Astrocyte of the spinal cord (primary cell): ENCODE results near the gene ASB2.

ENCODE experiments used
- DNase-seq: peaks from one replicate; pipeline ENCODE4 v3.0.0; 2011; ENCODE audit warnings: low read depth, low spot score
- H3K4me3 ChIP-seq: 2 replicates; pipeline ENCODE4 v1.5.1; 2011; ENCODE audit warnings: low read depth, mild to moderate bottlenecking, low read length, moderate library complexity
- CTCF ChIP-seq: IDR thresholded peaks from 2 replicates; pipeline ENCODE4 v1.5.1; 2012; ENCODE audit warnings: low read depth, mild to moderate bottlenecking, low read length, inconsistent platforms
- in situ Hi-C: cut with HindIII; loops from 2 replicates; pipeline ENCODE4 v1.10.0; 2017; ENCODE audit warnings: low sequenced_read_pairs

Gene ASB2

GRCh38 chr14:93888995-93889394 is 87.4 kb downstream of the ASB2 start:
- no peak for DNase-seq
- no peak for TF ChIP-seq CTCF
- in situ Hi-C loops, result no loop called here
- no peak overlapping the region for H3K4me3 ChIP-seq

GRCh38 chr14:93884950-93885349 is 91.4 kb downstream of the ASB2 start:
- in situ Hi-C loops, result no loop called here
- DNase-seq, result no peak
- no peak overlapping the region for H3K4me3 ChIP-seq
- no peak for TF ChIP-seq CTCF
